OCI-LY7 (cell line): ENCODE measurements around the gene TRERF1. TPM values are rescaled to one million over a fixed set of nuclear protein-coding genes. Genes with fewer than 3 reads are reported as not detected.

Experiments
- BruUV-seq: library from RNA; stranded (reverse); fragments of 400-500 nt; replicated peaks from 2 replicates; lab custom pipeline; 2021; lab: Mats Ljungman, UMichigan
- CTCF ChIA-PET: fragments of 300-600 bp; sonication (Branson Sonifier 250); formaldehyde crosslinking; loops from one replicate; lab custom pipeline; 2022; ENCODE audit warnings: antibody characterized with exemption; ENCODE audit not compliant: unreplicated experiment; lab: Charles Lee
- POLR2A ChIA-PET: fragments of 300-600 bp; sonication (Branson Sonifier 250); formaldehyde crosslinking; loops from one replicate; lab custom pipeline; 2022; ENCODE audit warnings: antibody characterized with exemption; lab: Charles Lee
- DNase-seq: peaks from one replicate; pipeline ENCODE4 v3.0.0-alpha.2; 2015; ENCODE audit warnings: low spot score
- H2AFZ ChIP-seq: fragments of 200-600 bp; sonication (generic), shearing (Covaris generic); 2 replicates; pipeline ENCODE4 v1.6.1; 2014; ENCODE audit warnings: mild to moderate bottlenecking, antibody characterized with exemption, low read length, moderate library complexity
- H3K27ac ChIP-seq: fragments of 200-600 bp; sonication (generic); 2 replicates; pipeline ENCODE4 v1.5.1; 2014; ENCODE audit warnings: mixed run types, low read depth, mild to moderate bottlenecking, moderate library complexity, low read length, inconsistent platforms; ENCODE audit not compliant: poor library complexity, severe bottlenecking
- H3K36me3 ChIP-seq: fragments of 200-600 bp; sonication (generic); 2 replicates; pipeline ENCODE4 v1.6.1; 2014; ENCODE audit warnings: mild to moderate bottlenecking, antibody characterized with exemption, low read length, moderate library complexity, mixed read lengths; ENCODE audit not compliant: insufficient read depth
- H3K4me1 ChIP-seq: fragments of 200-600 bp; sonication (generic); 2 replicates; pipeline ENCODE4 v1.5.1; 2014; ENCODE audit warnings: mild to moderate bottlenecking, low read length; ENCODE audit not compliant: insufficient read depth, poor library complexity, severe bottlenecking
- H3K4me2 ChIP-seq: fragments of 200-600 bp; sonication (generic); 2 replicates; pipeline ENCODE4 v1.6.1; 2014; ENCODE audit warnings: mild to moderate bottlenecking, low read length
- H3K4me3 ChIP-seq: fragments of 200-600 bp; sonication (generic); 2 replicates; pipeline ENCODE4 v1.5.1; 2014; ENCODE audit warnings: mild to moderate bottlenecking, low read depth, low read length; ENCODE audit not compliant: poor library complexity, severe bottlenecking
- H3K79me2 ChIP-seq: fragments of 200-600 bp; sonication (generic); 2 replicates; pipeline ENCODE4 v1.6.1; 2016; ENCODE audit warnings: low read depth, mild to moderate bottlenecking, low read length, moderate library complexity, mixed read lengths; ENCODE audit not compliant: insufficient read depth
- H3K9me2 ChIP-seq: fragments of 200-600 bp; sonication (generic); 2 replicates; pipeline ENCODE4 v1.6.1; 2016; ENCODE audit warnings: mild to moderate bottlenecking, low read length, mixed read lengths; ENCODE audit not compliant: insufficient read depth
- H3K9me3 ChIP-seq: fragments of 200-600 bp; sonication (generic); 2 replicates; pipeline ENCODE4 v1.6.1; 2014; ENCODE audit warnings: mild to moderate bottlenecking, mixed run types, low read length, mixed read lengths
- H4K20me1 ChIP-seq: fragments of 200-600 bp; sonication (generic); 2 replicates; pipeline ENCODE4 v1.6.1; 2014; ENCODE audit warnings: mild to moderate bottlenecking, antibody characterized with exemption, low read length, moderate library complexity, mixed read lengths; ENCODE audit not compliant: insufficient read depth
- EZH2phosphoT487 ChIP-seq: fragments of 200-600 bp; sonication (generic); IDR thresholded peaks from 2 replicates; pipeline ENCODE4 v1.6.1; 2018; ENCODE audit warnings: low read depth, borderline replicate concordance, mild to moderate bottlenecking, mixed run types, antibody characterized with exemption, low read length, moderate library complexity, mixed read lengths
- intact Hi-C: fragments of 100-400 bp; cut with micrococcal nuclease; formaldehyde crosslinking; loops from one replicate; pipeline ENCODE4 v1.10.0; 2022; ENCODE audit not compliant: unreplicated experiment
- total RNA-seq, 2 experiments: library from RNA; depleted of rRNA in 1 of 2; stranded (reverse); fragments of >200 nt in 1 of 2; shearing (Covaris generic) in 1 of 2; gene quantifications; 2 replicates each; pipeline ENCODE4 v1.2.3, GENCODE V29; 2014 to 2022
- TF ChIP-seq, protein P1 (sequence below): fragments of 200-600 bp; sonication (generic); conservative IDR thresholded peaks from 2 replicates; pipeline ENCODE4 v1.5.1; 2014; ENCODE audit warnings: mild to moderate bottlenecking, antibody characterized with exemption, low read length, moderate library complexity, mixed read lengths

TRERF1 gene
- total RNA-seq, 2 experiments from 2014 or later = 5.7 to 12.9 TPM

- H3K4me2 ChIP-seq = no peak overlapping the region
- no peak overlapping the region for H3K4me3 ChIP-seq
- no peak overlapping the region for H3K27ac ChIP-seq
- no peaks in the 10 kb centered on the region for H3K9me3 ChIP-seq
- DNase-seq = no peak
- POLR2A ChIA-PET = interaction anchor here (0.6 kb wide), 1 partner anchor 1035 kb away, joined by 3 read pairs; no protein-coding TSS in a partner anchor
- intact Hi-C loops = no loop called here
- H3K4me1 ChIP-seq = no peaks in the 10 kb centered on the region
- H4K20me1 ChIP-seq = no peaks in the 10 kb centered on the region
- no TSS peak for BruUV-seq
- no peaks in the 10 kb centered on the region for H3K79me2 ChIP-seq
- no peaks in the 10 kb centered on the region for H3K36me3 ChIP-seq
- CTCF ChIA-PET = no interaction called here
- TF ChIP-seq, protein P1, sequence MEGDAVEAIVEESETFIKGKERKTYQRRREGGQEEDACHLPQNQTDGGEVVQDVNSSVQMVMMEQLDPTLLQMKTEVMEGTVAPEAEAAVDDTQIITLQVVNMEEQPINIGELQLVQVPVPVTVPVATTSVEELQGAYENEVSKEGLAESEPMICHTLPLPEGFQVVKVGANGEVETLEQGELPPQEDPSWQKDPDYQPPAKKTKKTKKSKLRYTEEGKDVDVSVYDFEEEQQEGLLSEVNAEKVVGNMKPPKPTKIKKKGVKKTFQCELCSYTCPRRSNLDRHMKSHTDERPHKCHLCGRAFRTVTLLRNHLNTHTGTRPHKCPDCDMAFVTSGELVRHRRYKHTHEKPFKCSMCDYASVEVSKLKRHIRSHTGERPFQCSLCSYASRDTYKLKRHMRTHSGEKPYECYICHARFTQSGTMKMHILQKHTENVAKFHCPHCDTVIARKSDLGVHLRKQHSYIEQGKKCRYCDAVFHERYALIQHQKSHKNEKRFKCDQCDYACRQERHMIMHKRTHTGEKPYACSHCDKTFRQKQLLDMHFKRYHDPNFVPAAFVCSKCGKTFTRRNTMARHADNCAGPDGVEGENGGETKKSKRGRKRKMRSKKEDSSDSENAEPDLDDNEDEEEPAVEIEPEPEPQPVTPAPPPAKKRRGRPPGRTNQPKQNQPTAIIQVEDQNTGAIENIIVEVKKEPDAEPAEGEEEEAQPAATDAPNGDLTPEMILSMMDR = no peak
- no peak for TF ChIP-seq EZH2phosphoT487
- no peak overlapping the region for H2AFZ ChIP-seq
- H3K9me2 ChIP-seq = no peaks in the 10 kb centered on the region
Measured at GRCh38 chr6:42345696-42346416, 105.9 kb downstream of the TRERF1 start.

DNA sequence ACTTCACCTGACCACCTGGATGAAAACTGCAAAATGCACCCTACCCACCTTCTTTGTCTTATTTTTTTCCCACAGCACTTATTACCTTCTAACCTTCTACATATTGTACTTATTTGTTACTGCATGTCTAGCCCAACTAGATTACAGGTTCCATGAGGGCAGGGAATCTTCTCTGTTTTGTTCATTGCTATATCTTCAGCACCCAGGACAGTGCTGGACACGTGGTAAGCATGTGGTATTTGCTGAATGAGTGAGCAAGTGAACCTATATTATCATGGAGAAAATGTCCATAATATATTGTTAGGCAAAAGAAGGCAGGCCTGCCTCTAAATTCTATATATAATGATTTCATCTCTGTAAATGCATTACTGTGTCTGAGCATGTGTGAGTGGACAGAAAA lies 107.0 kb downstream of the TRERF1 start:
- Histone ChIP-seq H3K4me3 (no peak overlapping the region), H3K27ac (no peak overlapping the region), H4K20me1 (no peaks in the 10 kb centered on the region), H2AFZ (no peak overlapping the region), H3K9me2 (no peaks in the 10 kb centered on the region), H3K4me1 (no peaks in the 10 kb centered on the region), H3K9me3 (no peaks in the 10 kb centered on the region), H3K79me2 (no peaks in the 10 kb centered on the region), H3K4me2 (no peak overlapping the region), H3K36me3 (no peaks in the 10 kb centered on the region)
- intact Hi-C loops = no loop called here
- ChIA-PET CTCF (interaction anchor here (0.9 kb wide), 1 partner anchor 13 kb away, joined by 3 read pairs; no protein-coding TSS in a partner anchor), POLR2A (no interaction called here)
- no TSS peak for BruUV-seq
- TF ChIP-seq, protein P1 = no peak
- no peak for TF ChIP-seq EZH2phosphoT487
- DNase-seq = no peak
